Stimulated activated CD4-positive, alpha-beta T cell treated with anti-CD3 and anti-CD28 coated beads, Interleukin-12 subunit alpha, Interleukin-12 subunit beta, amount 100 ng/mL, for 4 hours (primary cell): ENCODE data around the gene RAD51B.

Source experiments
- DNase-seq: peaks from one replicate; pipeline ENCODE4 v3.0.0-alpha.2; 2020

Gene RAD51B

DNA sequence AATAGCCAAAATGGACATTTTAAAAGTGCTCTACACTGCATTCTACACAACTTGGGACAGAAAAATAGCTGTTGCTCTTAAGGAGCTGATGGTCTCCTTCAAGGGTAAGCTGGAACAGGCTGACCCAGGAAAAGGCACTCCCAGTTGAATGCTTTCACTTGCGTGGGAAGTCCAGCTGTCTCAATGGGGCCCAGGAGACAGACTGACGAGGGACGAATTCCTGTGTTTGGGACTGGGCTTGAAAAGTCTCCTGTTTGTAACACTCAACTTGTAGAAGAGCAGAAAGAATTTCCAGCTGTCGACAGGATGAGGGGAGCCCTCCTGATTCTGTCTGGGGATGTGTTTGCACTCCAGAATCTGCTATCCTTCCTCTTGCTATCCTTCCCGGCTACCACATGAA is 792.5 kb downstream of the RAD51B start:
- DNase-seq: no peak

GRCh38 chr14:68616221-68616902 is 796.8 kb downstream of the RAD51B start:
- DNase-seq: no peak

GRCh38 chr14:68619790-68620574 is 800.4 kb downstream of the RAD51B start:
- DNase-seq: no peak

- DNase-seq: no peak
These were observed 802.1 kb downstream of the RAD51B start for GRCh38 chr14:68621400-68622365.

- no peak for DNase-seq
These were observed 803.3 kb downstream of the RAD51B start for GRCh38 chr14:68622856-68623255.

DNA sequence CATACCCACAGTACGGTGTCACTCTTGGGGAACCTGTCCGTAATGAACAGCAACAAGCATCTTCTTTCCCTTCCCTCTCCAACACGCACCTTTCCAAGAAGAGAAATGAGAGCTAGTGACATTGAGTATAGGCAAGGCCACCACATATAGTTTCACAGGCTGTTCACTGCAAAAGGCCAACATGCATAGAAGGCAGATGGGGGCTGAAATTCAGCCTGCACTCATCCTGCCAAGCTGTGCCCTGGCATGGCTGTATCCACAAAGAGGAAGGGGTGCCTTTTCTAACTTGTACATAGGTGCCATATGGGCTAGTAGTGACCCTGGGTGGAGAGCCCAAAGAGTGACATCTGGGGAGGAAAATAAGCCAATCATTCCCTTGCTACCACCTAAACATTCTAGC is 803.7 kb downstream of the RAD51B start:
- DNase-seq: no peak

DNA sequence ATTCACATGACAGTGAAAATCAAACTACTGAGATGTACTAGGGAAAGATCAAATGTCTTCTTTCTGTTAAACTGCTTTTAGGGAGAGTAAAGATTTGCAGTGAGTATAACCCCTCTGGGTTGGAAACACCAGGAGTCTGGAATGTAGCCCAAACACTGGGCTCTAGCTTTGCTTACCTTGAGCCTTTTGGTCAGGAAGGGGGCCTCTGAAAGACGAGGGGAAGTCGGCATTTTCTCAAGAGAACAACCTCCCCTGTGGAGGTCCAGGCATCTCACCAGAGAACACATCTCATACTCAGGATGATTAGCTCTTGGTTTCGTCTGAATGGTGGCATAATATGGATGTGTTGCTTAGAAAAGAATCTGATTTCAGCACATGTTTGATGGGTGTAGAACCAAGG is 804.2 kb downstream of the RAD51B start:
- no peak for DNase-seq

DNA sequence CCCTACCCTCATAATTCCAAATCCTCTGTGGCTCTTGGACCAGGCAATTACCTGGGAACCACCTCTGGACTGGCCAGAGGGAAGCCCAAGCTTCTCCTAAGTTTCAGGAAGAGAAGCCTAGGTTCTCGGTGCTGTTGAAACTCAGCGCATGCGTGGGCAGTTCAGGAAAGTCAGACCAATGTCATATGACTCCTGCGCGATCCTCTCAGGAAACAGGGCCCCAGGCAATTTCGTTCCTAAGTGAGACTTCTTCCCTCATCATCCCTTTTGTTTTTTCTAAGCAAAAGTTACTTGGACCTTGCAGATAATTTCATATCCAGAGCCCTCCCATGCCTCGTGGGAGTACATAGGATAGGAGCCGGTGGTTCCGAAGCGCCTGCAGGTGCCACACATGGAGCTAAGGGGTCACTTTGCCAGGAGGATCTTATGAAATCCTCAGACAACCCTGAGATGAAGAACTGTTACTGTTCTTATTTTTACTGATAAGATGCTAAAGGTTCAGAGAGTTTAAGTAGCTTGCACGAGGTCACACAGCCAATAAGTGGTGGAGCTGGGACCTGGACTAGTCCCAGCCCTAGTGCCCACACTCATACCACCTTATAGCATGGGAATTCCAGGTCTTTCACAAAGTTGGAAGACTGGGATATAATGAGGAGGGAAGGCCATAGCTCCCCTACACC is 805.1 kb downstream of the RAD51B start:
- no peak for DNase-seq

DNA sequence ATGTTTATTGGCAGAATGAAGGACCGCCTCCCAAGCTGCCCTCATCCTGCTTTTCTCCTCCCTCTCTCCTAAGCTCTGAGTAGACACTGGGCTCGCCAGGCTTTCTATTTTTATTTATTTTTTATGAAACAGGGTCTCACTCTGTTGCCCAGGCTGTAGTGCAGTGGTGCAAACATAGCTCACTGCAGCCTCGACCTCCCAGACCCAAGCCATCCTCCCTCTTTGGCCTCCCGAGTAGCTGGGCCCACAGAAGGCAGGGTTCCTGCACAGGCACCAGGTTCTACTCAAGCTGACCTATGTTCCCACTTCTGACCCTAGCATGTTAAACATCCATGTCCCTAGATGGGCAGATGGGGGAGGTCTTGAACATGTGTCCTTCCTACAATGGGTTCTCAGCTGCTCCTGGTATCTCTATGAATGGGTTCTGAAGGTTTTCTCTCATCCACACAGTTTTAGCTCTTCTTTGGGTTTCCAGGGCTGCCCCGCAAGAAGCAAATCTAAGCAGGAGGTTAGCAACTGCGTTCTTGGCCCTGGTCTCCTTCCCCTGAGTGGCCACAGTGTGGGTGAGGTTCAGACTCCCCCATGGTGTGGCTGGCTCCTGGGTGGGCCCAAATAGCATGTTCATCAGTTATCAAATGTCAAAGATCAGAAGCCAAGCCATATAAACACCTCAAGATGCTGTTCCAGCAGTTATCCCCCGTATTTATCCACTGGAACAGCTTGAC is 805.9 kb downstream of the RAD51B start:
- DNase-seq: no peak

- no peak for DNase-seq
These were observed 806.8 kb downstream of the RAD51B start for GRCh38 chr14:68626386-68626785.

GRCh38 chr14:68627050-68627867 is 807.7 kb downstream of the RAD51B start:
- no peak for DNase-seq

DNA sequence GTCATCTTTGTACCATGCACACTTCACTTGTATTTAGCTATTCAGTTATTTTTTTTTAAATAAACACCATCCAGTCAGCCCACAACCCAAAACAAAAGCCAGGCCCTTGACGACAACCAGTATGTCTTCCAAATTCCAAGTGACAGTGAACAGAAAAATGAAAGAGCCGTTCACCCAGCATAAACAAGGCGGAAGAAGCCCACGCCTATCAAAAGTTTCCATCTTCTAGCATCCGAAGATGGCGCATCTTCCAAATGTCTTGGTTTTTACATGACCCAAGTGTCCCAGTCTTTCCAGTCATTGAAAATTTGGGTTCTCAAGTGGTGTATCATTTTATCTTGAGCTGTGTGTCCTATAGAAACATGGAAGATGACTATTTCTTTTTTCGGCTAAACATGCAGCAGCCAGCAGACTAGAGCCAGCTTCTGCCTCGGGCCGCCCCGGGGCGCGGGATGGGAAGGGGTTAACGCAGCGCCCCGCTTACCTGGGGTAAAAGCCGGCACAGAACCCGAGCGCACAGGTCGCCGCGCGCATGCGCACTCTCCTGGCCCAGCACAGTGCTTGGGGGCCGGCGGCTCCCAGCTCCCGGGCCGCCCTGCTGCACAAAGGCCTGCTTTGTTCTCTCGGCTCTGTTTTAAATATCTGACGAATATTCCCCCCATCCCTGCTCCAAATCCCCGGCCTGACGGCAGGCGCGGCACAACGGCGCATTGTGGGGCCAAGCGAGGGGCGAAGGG is 808.5 kb downstream of the RAD51B start:
- DNase-seq: peak; percentile 65

DNA sequence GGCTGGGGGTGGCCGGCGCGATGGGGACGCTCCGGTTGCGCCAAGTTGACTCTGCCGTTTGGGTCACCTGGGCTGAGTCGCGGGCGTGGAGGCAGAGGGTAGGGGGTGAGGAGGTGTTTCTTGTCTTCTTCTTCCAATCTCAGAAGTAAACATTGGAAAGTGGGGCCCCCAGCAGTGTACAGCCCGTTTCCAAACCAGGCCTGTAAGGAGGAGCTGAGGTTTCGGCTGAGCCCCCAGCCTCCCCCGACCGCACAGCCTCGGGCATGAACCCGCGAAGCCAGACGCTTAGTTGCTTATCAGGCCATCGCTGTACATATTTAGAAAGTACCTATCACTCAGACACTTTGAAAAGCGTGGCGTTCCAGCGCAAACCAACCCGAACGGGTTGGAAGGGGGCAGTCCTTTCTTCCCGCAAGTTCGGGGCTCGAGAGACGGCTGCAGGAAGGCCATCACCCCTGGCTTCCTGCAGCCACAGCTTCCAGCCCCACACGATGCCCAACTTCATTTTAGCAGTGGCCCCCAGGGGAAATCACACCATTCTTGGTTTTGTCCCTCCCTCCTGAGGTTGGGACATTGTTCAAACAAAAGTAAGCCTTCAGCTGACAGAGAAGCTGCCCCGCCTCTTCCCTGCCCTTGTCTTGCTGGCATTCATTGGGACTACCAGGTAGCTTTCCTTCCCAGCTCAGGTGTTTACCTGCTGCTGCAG is 809.2 kb downstream of the RAD51B start:
- DNase-seq: peak; percentile 16

GRCh38 chr14:68630081-68630571 is 810.5 kb downstream of the RAD51B start:
- DNase-seq: no peak

DNA sequence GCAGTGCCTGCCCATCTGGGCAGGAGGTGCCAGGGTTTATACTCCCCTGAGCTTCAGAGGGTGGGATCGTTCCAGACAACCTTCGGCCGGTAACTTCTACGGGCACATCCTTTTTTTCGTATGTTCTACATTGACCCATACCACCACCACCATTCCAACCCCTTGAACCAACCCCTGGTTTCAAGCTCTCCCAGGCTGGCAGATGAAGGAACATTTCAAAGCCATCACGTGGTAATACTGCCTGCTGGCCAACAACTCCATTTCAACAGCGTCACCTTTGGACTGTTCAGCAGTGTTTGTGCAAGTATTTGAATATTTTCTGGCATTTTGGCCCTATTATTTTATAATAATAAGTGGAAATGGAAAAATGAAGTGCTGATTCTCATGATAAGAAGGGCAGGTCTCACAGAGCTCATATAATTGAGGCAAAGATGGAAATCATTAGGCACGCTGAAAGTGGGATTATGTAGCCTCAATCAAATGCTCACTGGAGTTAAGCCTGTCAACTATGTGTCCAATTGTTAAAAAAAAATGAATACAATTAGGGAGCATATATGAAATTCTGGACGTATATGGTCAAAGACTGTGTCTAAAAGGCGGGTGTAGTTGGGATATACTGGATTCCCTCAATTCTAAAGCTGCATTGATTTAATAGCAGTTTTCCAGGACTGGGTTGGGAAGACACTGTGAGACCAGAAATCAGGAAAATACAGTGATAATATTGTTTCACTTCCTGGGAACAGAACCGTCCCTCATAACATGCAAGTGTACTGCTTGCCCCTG is 811.2 kb downstream of the RAD51B start:
- DNase-seq: no peak

- DNase-seq: no peak
These were observed 811.9 kb downstream of the RAD51B start for GRCh38 chr14:68631394-68632053.

GRCh38 chr14:68632054-68632895 is 812.7 kb downstream of the RAD51B start:
- DNase-seq: no peak
